Peyer's patch (tissue), 4 donors: Measurements from ENCODE around the gene ZNF282.

Experiments
- CTCF ChIP-seq, 6 experiments: fragments of 450-650 bp in 4 of 6; fragments of 200-600 bp in 2 of 6; sonication (generic) in 1 of 6; IDR thresholded peaks; one replicate each; pipeline ENCODE4 v1.5.1; 2017 to 2019; ENCODE audit warnings: antibody characterized with exemption in 6 of 6, mild to moderate bottlenecking in 3 of 6, moderate library complexity in 1 of 6
- POLR2A ChIP-seq, 2 donors: fragments of 450-650 bp; IDR thresholded peaks; one replicate each; pipeline ENCODE4 v1.5.1; 2017; ENCODE audit warnings: antibody characterized with exemption in 2 of 2, mild to moderate bottlenecking in 2 of 2, moderate library complexity in 2 of 2

DNA sequence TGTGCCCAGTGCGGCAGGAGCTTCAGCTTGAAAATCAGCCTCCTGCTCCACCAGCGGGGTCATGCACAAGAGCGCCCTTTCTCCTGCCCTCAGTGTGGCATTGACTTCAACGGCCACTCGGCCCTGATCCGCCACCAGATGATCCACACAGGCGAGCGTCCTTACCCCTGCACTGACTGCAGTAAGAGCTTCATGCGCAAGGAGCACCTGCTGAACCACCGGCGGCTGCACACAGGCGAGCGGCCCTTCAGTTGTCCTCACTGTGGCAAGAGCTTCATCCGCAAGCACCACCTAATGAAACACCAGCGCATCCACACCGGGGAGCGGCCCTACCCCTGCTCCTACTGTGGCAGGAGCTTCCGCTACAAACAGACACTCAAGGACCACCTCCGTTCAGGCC, 16.1 kb upstream of the ZNF282 start:
- TF ChIP-seq CTCF (IDR thresholded peaks at IDR 0.05) (no peak), POLR2A (IDR thresholded peaks at IDR 0.05) (no peak)
